Nephron progenitor cell (in vitro differentiated cells): ENCODE measurements around the gene B9D2.
A peak's percentile ranks its signal among the peaks of the same experiment; 100 is the strongest.

Experiments used
- DNase-seq: peaks from one replicate; pipeline ENCODE4 v3.0.0; 2021
- H3K27ac Mint-ChIP-seq: 2 replicates; pipeline ENCODE4 v1.8.0; 2021; ENCODE audit warnings: mild to moderate bottlenecking, moderate library complexity, mixed read lengths
- H3K27me3 Mint-ChIP-seq: 2 replicates; pipeline ENCODE4 v1.8.0; 2021; ENCODE audit warnings: mild to moderate bottlenecking, low read depth, mixed read lengths; ENCODE audit not compliant: poor library complexity
- H3K36me3 Mint-ChIP-seq: 2 replicates; pipeline ENCODE4 v1.8.0; 2021; ENCODE audit warnings: low read depth, mixed read lengths
- H3K4me1 Mint-ChIP-seq: 2 replicates; pipeline ENCODE4 v1.8.0; 2021; ENCODE audit warnings: mixed read lengths
- H3K4me3 Mint-ChIP-seq: 2 replicates; pipeline ENCODE4 v1.8.0; 2021; ENCODE audit warnings: mild to moderate bottlenecking, moderate library complexity, mixed read lengths
- H3K9me3 Mint-ChIP-seq: 2 replicates; pipeline ENCODE4 v1.8.0; 2021; ENCODE audit warnings: mild to moderate bottlenecking, moderate library complexity, mixed read lengths
- CTCF ChIP-seq: fragments of 200-600 bp; sonication (generic); IDR thresholded peaks from 2 replicates; pipeline ENCODE4 v1.5.0; 2021; ENCODE audit warnings: antibody characterized with exemption

B9D2 gene

GRCh38 chr19:41330946-41331678 is 32.8 kb downstream of the B9D2 start:
- Mint-ChIP-seq H3K4me3 (peak overlapping the region; percentile 47), H3K27ac (no peak overlapping the region)

GRCh38 chr19:41330481-41330880 is 33.5 kb downstream of the B9D2 start:
- no peak for TF ChIP-seq CTCF
- H3K4me3 Mint-ChIP-seq = no peak overlapping the region
- H3K4me1 Mint-ChIP-seq = peaks cover 49% of the 10 kb centered on the region
- peaks cover 27% of the 10 kb centered on the region for H3K36me3 Mint-ChIP-seq
- H3K27ac Mint-ChIP-seq = peak overlapping the region; percentile 3
- peaks cover 4% of the 10 kb centered on the region for H3K27me3 Mint-ChIP-seq
- no peaks in the 10 kb centered on the region for H3K9me3 Mint-ChIP-seq
- DNase-seq = no peak

More at GRCh38 chr19:41330946-41331678, 32.8 kb downstream of the B9D2 start:
- DNase-seq = peak; percentile 32
- no peak for TF ChIP-seq CTCF
- Mint-ChIP-seq H3K4me1 (peaks cover 45% of the 10 kb centered on the region), H3K27me3 (peaks cover 4% of the 10 kb centered on the region), H3K36me3 (peaks cover 27% of the 10 kb centered on the region), H3K9me3 (no peaks in the 10 kb centered on the region)

DNA sequence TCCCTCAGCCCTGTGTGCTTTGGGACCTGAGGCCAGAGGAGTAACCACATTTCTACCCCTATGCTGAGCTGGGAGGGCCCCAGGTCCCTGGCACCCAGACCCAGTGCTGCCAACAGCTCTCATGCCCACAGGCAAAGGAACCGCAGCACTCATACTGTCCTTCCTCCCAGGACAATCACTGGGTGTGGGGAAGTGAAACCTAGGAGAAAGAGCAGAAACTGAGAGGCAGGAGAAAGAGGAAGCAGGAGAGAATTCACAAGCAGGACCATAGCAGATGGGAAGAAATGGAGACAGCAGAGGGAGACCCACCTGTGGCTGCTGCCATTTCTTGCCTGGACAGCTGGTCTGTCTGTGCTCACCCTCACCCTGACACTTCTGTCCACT is 35.1 kb downstream of the B9D2 start:
- peaks cover 27% of the 10 kb centered on the region for H3K36me3 Mint-ChIP-seq
- peaks cover 4% of the 10 kb centered on the region for H3K27me3 Mint-ChIP-seq
- H3K4me1 Mint-ChIP-seq = peaks cover 66% of the 10 kb centered on the region
- no peak overlapping the region for H3K4me3 Mint-ChIP-seq
- peak overlapping the region; percentile 49 for H3K27ac Mint-ChIP-seq
- H3K9me3 Mint-ChIP-seq = no peaks in the 10 kb centered on the region
- no peak for TF ChIP-seq CTCF
- DNase-seq = no peak

- Mint-ChIP-seq H3K9me3 (no peaks in the 10 kb centered on the region), H3K27ac (peak overlapping the region; percentile 73), H3K36me3 (peaks cover 27% of the 10 kb centered on the region), H3K4me3 (peak overlapping the region; percentile 26), H3K27me3 (peaks cover 4% of the 10 kb centered on the region), H3K4me1 (peaks cover 71% of the 10 kb centered on the region)
- DNase-seq = no peak
- no peak for TF ChIP-seq CTCF
Measured at GRCh38 chr19:41328157-41328841, 35.6 kb downstream of the B9D2 start.

GRCh38 chr19:41327576-41328156 is 36.3 kb downstream of the B9D2 start:
- H3K4me3 Mint-ChIP-seq = peak overlapping the region; percentile 26
- DNase-seq = no peak
- H3K4me1 Mint-ChIP-seq = peaks cover 74% of the 10 kb centered on the region
- no peak for TF ChIP-seq CTCF
- peak overlapping the region; percentile 73 for H3K27ac Mint-ChIP-seq
- no peaks in the 10 kb centered on the region for H3K9me3 Mint-ChIP-seq
- H3K36me3 Mint-ChIP-seq = peaks cover 27% of the 10 kb centered on the region
- peaks cover 4% of the 10 kb centered on the region for H3K27me3 Mint-ChIP-seq
